ENCODE data around the gene AKNA.

AKNA gene

GRCh38 chr9:114300846-114301797 is 86.7 kb downstream of the AKNA start:
- DNase-seq (ENCODE audit: low read depth): no peak

DNA sequence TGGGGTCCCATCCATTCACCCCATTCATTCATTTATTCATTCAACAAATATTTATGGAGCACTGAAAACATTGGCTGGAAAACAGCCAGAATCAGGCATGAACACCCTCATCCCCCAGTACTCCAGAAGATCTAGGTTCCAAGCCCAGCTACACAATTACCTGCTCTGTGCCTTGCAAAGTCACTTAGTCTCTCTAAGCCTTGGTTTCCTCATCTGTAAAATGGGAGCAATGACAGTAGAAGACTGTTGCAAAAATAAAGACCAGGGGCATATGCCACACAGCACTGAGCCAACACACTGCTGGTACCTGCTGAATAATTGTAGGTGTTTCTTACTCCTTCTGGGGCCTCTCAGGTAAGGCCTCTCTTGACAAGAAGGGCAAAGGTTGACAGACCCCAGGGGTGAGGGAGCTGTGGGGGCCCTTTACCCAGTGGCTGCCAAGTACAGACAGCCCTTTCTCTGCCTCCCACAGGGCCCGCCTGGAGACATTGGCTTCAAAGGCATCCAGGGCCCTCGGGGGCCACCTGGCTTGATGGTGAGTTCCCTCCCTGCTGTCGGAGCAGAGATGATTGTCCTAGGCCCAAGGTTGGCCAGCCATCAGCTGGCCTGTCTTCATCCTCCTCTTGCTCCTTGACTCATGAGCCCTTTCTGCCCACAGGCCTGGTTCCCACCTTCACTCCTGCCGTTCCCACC is 87.5 kb downstream of the AKNA start:
- DNase-seq (ENCODE audit: low read depth): no peak

GRCh38 chr9:114299286-114300152 is 88.3 kb downstream of the AKNA start:
- no peak for DNase-seq (ENCODE audit: low read depth)

GRCh38 chr9:114296338-114296737 is 91.4 kb downstream of the AKNA start:
- DNase-seq (ENCODE audit: low read depth): no peak

GRCh38 chr9:114294664-114295063 is 93.1 kb downstream of the AKNA start:
- DNase-seq (ENCODE audit: low read depth): no peak

DNA sequence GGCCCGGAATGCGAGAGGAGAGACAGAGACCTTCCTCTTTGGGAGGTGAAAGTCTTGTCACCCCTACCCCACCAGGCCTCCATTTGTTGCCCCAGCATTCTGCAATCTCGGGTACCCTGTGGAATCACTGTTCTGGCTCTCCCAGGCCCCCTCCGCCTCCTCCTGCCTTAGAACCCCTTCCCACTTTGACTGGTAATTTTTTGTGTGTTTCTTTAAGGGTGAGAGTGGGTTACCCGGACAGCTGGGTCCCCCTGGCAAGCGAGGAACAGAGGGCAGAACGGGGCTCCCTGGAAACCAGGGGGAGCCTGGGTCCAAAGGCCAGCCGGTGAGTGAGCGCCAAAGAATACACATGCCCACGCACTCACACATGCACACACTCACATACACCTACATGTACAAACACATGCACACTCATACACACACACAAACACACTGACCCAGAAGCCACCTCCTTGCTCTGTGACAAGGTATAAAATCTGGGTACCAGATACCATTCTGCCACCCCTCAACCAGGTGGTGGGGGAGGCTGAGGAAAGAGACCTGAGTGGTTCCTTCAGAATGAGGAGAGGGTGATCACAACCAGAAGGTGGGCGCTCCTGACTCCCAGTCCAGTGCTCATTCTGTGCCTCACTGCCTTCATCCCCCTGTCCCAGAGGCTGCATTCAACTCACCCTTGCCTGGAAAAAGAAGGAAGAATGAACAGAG is 95.7 kb downstream of the AKNA start:
- no peak for DNase-seq (ENCODE audit: low read depth)

- peak; percentile 67 for DNase-seq (ENCODE audit: low read depth)
Measured at GRCh38 chr9:114291064-114291474, 96.7 kb downstream of the AKNA start.

DNA sequence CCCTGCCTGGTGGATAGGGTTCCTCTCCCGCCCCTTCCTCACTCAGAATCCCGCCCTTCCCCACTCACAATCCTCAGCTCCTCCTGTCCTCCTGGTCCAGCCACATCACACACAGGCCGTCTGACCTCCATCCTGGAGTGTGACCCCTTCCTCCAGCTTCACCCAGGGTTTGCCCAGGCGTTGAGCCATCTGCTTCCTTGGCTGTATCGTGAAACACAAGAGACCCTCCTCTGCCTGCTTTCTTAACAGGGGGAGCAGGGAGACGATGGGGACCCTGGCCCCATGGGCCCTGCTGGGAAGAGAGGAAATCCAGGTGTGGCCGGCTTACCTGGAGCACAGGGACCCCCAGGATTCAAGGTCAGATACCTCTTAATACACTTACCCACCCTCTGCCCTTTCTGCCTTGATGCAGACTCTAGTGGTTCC is 97.2 kb downstream of the AKNA start:
- DNase-seq (ENCODE audit: low read depth): no peak

DNA sequence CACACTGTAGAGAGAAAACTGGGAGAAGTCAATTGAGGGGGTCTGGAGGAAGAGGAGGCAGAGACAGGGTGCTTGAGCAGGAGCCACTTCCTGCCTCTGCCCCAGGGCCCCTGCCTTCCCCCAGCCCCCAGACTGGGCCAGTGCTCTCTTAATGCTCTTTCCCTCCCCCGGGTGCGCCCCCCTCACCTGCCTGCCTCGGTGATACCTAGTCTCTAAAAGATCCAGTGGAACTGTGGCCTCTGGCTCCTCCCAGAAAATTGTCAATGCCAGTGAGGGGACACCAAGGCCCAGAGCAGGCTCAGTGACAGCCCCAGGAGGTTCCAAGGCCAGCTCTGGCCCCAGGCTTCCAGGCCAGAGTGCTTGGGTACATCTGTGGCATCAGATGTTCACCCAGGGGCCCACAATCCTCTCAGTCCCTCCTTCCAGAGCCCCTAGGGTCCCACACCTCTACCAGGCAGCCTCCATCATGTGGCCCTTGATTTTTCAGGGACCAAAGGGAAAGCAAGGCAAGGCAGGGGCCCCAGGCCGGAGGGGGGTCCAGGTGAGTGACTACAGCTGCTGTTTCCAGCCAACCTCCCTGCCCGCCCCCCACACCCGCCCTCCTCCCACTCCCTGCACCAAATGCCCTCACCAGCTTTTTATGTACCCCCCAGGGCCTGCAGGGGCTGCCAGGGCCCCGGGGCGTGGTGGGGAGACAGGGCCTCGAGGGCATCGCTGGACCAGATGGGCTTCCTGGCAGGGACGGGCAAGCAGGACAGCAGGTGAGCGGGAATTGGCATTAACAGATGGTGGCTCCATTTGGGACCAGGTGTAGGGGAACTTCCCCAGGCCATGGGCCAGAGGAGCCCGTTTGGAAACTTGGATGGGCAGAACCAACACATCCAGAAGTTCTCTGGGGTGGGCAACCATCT is 98.0 kb downstream of the AKNA start:
- DNase-seq (ENCODE audit: low read depth): no peak

GRCh38 chr9:114289106-114289505 is 98.7 kb downstream of the AKNA start:
- no peak for DNase-seq (ENCODE audit: low read depth)

DNA sequence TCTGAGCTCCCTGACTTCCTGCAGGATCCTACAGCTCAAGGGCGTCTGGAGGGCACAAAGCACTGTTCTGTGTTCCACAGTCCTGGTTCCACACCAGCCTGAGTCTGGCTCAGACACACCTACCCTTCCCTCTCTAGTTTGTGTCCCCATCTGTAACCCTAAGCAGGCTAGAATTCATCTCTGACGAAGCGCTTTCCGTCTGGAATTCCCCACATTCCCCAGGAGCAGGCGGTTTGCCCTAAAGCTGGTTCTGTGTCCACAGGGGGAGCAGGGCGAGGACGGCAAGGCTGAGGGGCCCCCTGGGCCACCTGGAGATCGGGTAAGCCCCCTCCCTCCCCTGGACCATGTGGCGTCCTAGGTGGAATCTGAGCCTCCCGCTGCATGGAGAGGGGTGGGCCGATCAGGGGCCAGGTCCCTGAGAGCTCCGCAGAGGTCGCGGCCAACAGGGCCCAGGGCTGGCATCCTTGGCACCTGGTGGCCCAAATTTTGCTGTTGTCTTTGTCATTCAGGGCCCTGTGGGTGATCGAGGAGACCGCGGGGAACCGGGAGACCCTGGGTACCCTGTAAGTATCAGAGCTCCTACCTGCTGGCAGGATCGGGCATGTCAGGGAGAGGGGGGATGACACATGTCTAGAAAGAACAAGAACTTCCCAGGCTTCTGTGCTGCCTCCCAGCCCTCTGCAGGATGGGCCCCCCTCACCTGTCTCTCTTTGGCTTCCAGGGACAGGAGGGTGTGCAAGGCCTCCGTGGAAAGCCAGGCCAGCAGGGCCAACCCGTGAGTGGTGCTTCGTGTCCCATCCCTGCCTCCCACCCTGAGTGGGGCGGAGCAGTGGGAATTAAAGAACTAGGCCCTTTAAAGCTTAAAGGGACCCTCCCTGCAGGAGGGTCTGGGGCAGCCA is 99.3 kb downstream of the AKNA start:
- no peak for DNase-seq (ENCODE audit: low read depth)

- no peak for DNase-seq (ENCODE audit: low read depth)
Measured at GRCh38 chr9:114287763-114288192, 100.0 kb downstream of the AKNA start.

- no peak for DNase-seq (ENCODE audit: low read depth)
Measured at GRCh38 chr9:114287001-114287762, 100.6 kb downstream of the AKNA start.

DNA sequence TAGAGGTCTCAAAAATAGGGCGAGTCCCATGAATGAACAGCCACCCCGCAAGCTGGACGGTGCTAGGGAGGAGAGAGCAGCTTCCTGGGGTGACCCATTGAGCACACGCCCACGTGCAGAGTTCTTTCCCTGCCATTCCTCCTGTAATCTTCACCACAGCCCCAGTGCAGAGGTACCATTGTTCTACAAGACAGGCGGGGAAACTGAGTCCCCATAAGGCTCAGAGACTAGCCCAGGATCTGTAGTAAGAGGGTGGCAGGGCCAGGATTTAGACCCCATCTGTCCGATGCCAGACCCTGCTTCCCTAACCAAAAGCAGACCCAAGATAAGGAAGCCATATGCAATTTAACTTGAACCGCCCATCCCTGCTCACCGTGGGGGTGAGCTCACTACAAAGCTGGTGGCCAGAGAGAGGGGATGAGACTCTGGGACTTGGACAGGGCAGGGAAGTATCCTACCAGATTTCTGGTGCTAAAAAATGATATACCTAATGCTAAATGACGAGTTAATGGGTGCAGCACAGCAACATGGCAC is 101.6 kb downstream of the AKNA start:
- no peak for DNase-seq (ENCODE audit: low read depth)

DNA sequence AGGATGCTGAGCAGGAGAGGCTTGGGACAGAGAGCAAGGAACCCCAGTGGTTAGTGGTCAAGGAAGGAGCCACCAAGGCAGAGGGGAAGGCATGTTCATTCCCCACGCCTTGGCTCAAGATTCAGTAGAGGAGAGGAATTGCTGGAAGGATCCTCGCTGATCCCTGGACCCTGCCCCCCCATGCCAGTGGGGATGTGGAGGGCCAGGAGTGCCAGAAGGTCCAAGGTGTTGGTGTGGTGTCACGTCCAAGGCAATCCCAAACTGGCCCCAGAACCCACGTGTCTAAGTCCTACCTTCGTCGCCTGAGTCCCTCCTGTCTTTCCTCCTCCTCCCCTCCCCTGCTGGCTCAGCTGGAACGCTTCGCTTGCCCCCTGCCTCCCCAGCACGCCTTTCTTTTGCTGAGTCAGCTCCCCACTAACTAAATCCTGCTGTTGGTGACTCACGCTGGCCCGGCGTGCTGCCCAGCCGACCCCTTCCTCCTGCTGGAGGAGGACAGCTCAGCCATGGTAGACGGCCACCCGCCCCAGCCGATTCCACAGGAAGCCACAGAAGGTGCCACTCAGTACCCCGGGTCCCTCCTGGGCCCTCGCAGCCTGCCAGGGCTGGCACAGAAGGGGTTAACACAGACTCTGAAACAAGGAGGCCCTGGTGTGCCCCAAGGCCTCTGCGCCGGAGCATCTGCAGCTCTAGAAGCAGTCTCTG is 102.5 kb downstream of the AKNA start:
- no peak for DNase-seq (ENCODE audit: low read depth)

- no peak for DNase-seq (ENCODE audit: low read depth)
Measured at GRCh38 chr9:114284316-114285060, 103.3 kb downstream of the AKNA start.

Data from activated T-cell treated with anti-CD3 and anti-CD28 coated beads for 1 hour (primary cell).